K562 (cell line): ENCODE results near the gene TTL. TPM values are rescaled to one million over a fixed set of nuclear protein-coding genes. Genes with fewer than 3 reads are reported as not detected.

ENCODE experiments used
- ATAC-seq: fragments of 200-7000 bp; cut with Tn5 transposase; 3 replicates; pipeline ENCODE4 v1.9.1; 2020; ENCODE audit warnings: moderate library complexity
- BruUV-seq: library from RNA; stranded (reverse); fragments of 400-500 nt; replicated peaks from 2 replicates; lab custom pipeline; 2021; lab: Mats Ljungman, UMichigan
- CTCF ChIA-PET: fragments of 300-600 bp; formaldehyde crosslinking; extraction: SDS; loops from one replicate; lab custom pipeline; 2021; ENCODE audit warnings: low intra/inter-chr PET ratio; lab: Yijun Ruan, JAX
- POLR2A ChIA-PET: fragments of 300-600, 350-650 bp; sonication (Branson Sonifier 250); formaldehyde crosslinking; extraction: SDS; loops from one replicate; lab custom pipeline; 2021; ENCODE audit warnings: antibody characterized with exemption, inconsistent platforms; lab: Yijun Ruan, JAX
- DNase-seq, 4 experiments: peaks; one replicate each; pipeline versions ENCODE4 v3.0.0 to v3.0.0-alpha.2; 2011 to 2018; ENCODE audit warnings: low spot score in 3 of 4, mixed read lengths in 3 of 4; ENCODE audit errors: extremely low read depth in 1 of 4
- FAIRE-seq: peaks from 2 replicates; lab custom pipeline; 2011; peaks lifted over from hg19 to GRCh38; lab: Jason Lieb, UNC
- H2AFZ ChIP-seq: 2 replicates; pipeline ENCODE4 v1.6.0; 2011; ENCODE audit warnings: low read depth, low read length, control low read depth, inconsistent platforms
- H3K27ac ChIP-seq: fragments of 200-600 bp; 3 replicates; pipeline ENCODE4 v1.8.0; 2011; ENCODE audit warnings: low read depth, mild to moderate bottlenecking, control low read depth, inconsistent platforms, low read length, moderate library complexity, mixed read lengths; ENCODE audit errors: extremely low read depth
- H3K27me3 ChIP-seq, 2 experiments: fragments of 300-600 bp in 1 of 2; 2 replicates in 1 of 2; 3 replicates in 1 of 2; pipeline versions ENCODE4 v1.6.0 to v1.8.0; 2011; ENCODE audit warnings: inconsistent platforms in 2 of 2, low read length in 2 of 2, mild to moderate bottlenecking in 1 of 2, mixed read lengths in 1 of 2, moderate library complexity in 1 of 2; ENCODE audit not compliant: control insufficient read depth in 2 of 2, insufficient read depth in 2 of 2
- H3K36me3 ChIP-seq: fragments of 300-600 bp; 3 replicates; pipeline ENCODE4 v1.8.0; 2011; ENCODE audit warnings: mild to moderate bottlenecking, low read length, inconsistent platforms; ENCODE audit not compliant: control insufficient read depth, insufficient read depth
- H3K4me1 ChIP-seq, 2 experiments: fragments of 200-600 bp in 1 of 2; replicated peaks in 1 of 2; 2 replicates in 1 of 2; 3 replicates in 1 of 2; pipeline versions ENCODE4 v1.5.1 to v1.8.0; 2011; ENCODE audit warnings: inconsistent platforms in 2 of 2, low read length in 2 of 2, mild to moderate bottlenecking in 1 of 2, mixed read lengths in 1 of 2, moderate library complexity in 1 of 2; ENCODE audit not compliant: control insufficient read depth in 2 of 2, insufficient read depth in 2 of 2
- H3K4me2 ChIP-seq: 2 replicates; pipeline ENCODE4 v1.6.1; 2011; ENCODE audit warnings: low read length, control low read depth, inconsistent platforms, mixed read lengths; ENCODE audit not compliant: insufficient read depth
- H3K4me3 ChIP-seq: fragments of 200-600 bp; sonication (generic), shearing (Covaris generic); 2 replicates; pipeline ENCODE4 v1.5.1; 2016; ENCODE audit warnings: control low read depth, inconsistent platforms
- H3K79me2 ChIP-seq: fragments of 200-600 bp; 3 replicates; pipeline ENCODE4 v1.8.0; 2011; ENCODE audit warnings: low read length, inconsistent platforms; ENCODE audit not compliant: control insufficient read depth, insufficient read depth
- H3K9ac ChIP-seq, 2 experiments: 2 replicates each; pipeline versions ENCODE4 v1.6.0 to v1.6.1; 2011; ENCODE audit warnings: low read depth in 2 of 2, low read length in 2 of 2, control low read depth in 1 of 2, inconsistent platforms in 1 of 2, mild to moderate bottlenecking in 1 of 2, mixed read lengths in 1 of 2; ENCODE audit not compliant: insufficient read depth in 1 of 2
- H3K9me1 ChIP-seq: one replicate; pipeline ENCODE4 v1.6.0; 2011; ENCODE audit warnings: inconsistent platforms, mild to moderate bottlenecking, low read length, moderate library complexity; ENCODE audit not compliant: control insufficient read depth, insufficient read depth
- H3K9me3 ChIP-seq: replicated peaks from 2 replicates; pipeline ENCODE4 v1.5.1; 2011; ENCODE audit warnings: low read depth, low read length, inconsistent platforms; ENCODE audit not compliant: control insufficient read depth, insufficient read depth
- H4K20me1 ChIP-seq: replicated peaks from 2 replicates; pipeline ENCODE4 v1.6.1; 2011; ENCODE audit warnings: low read length, inconsistent platforms, mixed read lengths; ENCODE audit not compliant: control insufficient read depth, insufficient read depth
- EZH2 ChIP-seq: IDR thresholded peaks from 2 replicates; pipeline ENCODE4 v1.6.1; 2012; ENCODE audit warnings: low read depth, mild to moderate bottlenecking, inconsistent platforms, low read length, borderline replicate concordance
- FOSL1 ChIP-seq: fragments of 200-800 bp; sonication (Bioruptor generic); conservative IDR thresholded peaks from 2 replicates; pipeline ENCODE4 v1.6.1; 2016; ENCODE audit warnings: missing genetic modification characterization, missing compliant biosample characterization
- KLF13 ChIP-seq: fragments of 450-650 bp; IDR thresholded peaks from 2 replicates; pipeline ENCODE4 v1.6.1; 2016; ENCODE audit warnings: missing genetic modification characterization, low read depth, mild to moderate bottlenecking, missing compliant biosample characterization, moderate library complexity, borderline replicate concordance
- POLR2G ChIP-seq: fragments of 200-400 bp; formaldehyde crosslinking; IDR thresholded peaks from 2 replicates; pipeline ENCODE4 v1.6.1; 2017; ENCODE audit warnings: low read depth, mild to moderate bottlenecking, antibody characterized with exemption, low read length, moderate library complexity
- REST ChIP-seq, 2 experiments: fragments of 450-650 bp; formaldehyde crosslinking in 1 of 2; IDR thresholded peaks; 2 replicates each; pipeline versions ENCODE4 v1.4.0 to v1.6.1; 2014 to 2020; ENCODE audit warnings: mild to moderate bottlenecking in 2 of 2, borderline replicate concordance in 1 of 2, low read depth in 1 of 2
- RUNX1 ChIP-seq: sonication (generic); IDR thresholded peaks from 2 replicates; pipeline ENCODE4 v1.6.1; 2016; ENCODE audit warnings: antibody characterized with exemption, low read depth
- XRCC4 ChIP-seq: IDR thresholded peaks from one replicate; pipeline ENCODE4 v1.6.1; 2011; ENCODE audit not compliant: insufficient read depth, insufficient read length; ENCODE audit errors: extremely low read depth
- ZBTB43 ChIP-seq: sonication (generic); formaldehyde crosslinking; IDR thresholded peaks from 2 replicates; pipeline ENCODE4 v1.8.0; 2023; ENCODE audit warnings: mild to moderate bottlenecking, missing genetic modification reagents
- ZNF124 ChIP-seq: sonication (generic); formaldehyde crosslinking; IDR thresholded peaks from 2 replicates; pipeline ENCODE4 v1.8.1; 2022; ENCODE audit warnings: missing genetic modification reagents
- WGBS: fragments of 100-300 bp; shearing (Covaris generic); methylation state at CpG from one replicate; pipeline ENCODE4 v1.1.6; 2016; ENCODE audit warnings: low coverage, mixed read lengths; ENCODE audit not compliant: insufficient coverage; ENCODE audit errors: missing lambda C conversion rate; 5-methylcytosine and 5-hydroxymethylcytosine counted together
- in situ Hi-C: fragments of 300-500 bp; cut with MboI; formaldehyde crosslinking; loops from 4 replicates; pipeline ENCODE4 v1.15.0; 2018; ENCODE audit warnings: inconsistent platforms, mixed read lengths
- intact Hi-C: fragments of 100-400 bp; cut with micrococcal nuclease; formaldehyde crosslinking; loops from 2 replicates; pipeline ENCODE4 v1.14.2; 2022
- polyA plus RNA-seq, 8 experiments: library from polyadenylated mRNA; depleted of rRNA in 4 of 8; stranded (reverse) in 5 of 8; unstranded in 3 of 8; fragments of >200 nt; fragmentation: Nextera tagmentation in 2 of 8; fragmentation: Illumina TruSeq in 1 of 8; extraction: Ambion mirVana in 2 of 8; extraction: Trizol in 1 of 8; gene quantifications; 2 replicates each; pipeline versions ENCODE4 v1.2.1 to v1.2.3, GENCODE V29; 2011 to 2014; ENCODE audit warnings: inconsistent platforms in 1 of 8, missing spikeins in 1 of 8
- total RNA-seq, 7 experiments: library from RNA; depleted of rRNA in 6 of 7; stranded (reverse); fragments of >200 nt in 6 of 7; fragmentation: Illumina TruSeq in 2 of 7; extraction: Trizol in 2 of 7; gene quantifications; 2 replicates each; pipeline versions ENCODE4 v1.2.1 to v1.2.3, GENCODE V29; 2011 to 2021; ENCODE audit warnings: low replicate concordance in 1 of 7

TTL gene
- total and polyA plus RNA-seq, 9 of the 15 experiments (the other 6 are each of a cell fraction or from before 2014, with no cell fraction given) = 9.4 to 54.4 (median 34.9) TPM

GRCh38 chr2:112542123-112542983 is 60.4 kb downstream of the TTL start, which contains the start of gene POLR1B:
Gene POLR1B (plus strand): TSS chr2:112542465. CDS start chr2:112542495, 30 bp downstream.
- H3K36me3 ChIP-seq = peaks cover 27% of the 10 kb centered on the region
- FAIRE-seq (peak; percentile 89), DNase-seq (peak; percentile 80 to 92 (median 84)), ATAC-seq (peak; percentile 93)
- H3K4me2 ChIP-seq = peak within 1 kb of the TSS; percentile 95
- ChIA-PET CTCF (interaction anchor here (0.6 kb wide), 1 partner anchor 40 kb away, joined by 3 read pairs; no protein-coding TSS in a partner anchor), POLR2A (no interaction called here)
- in situ Hi-C loops (no loop called here), intact Hi-C loops (loop anchor here (2.0 to 5.0 kb wide), 2 partner anchors 40 to 62 kb away; partner anchors contain the start of gene CHCHD5)
- peak within 1 kb of the TSS; percentile 100 for H2AFZ ChIP-seq
- peak within 1 kb of the TSS; percentile 85 to 96 for H3K9ac ChIP-seq
- H3K4me3 ChIP-seq = peak within 1 kb of the TSS; percentile 77
- no peaks in the 10 kb centered on the region for H3K9me1 ChIP-seq
- peaks cover 5 to 15% of the 10 kb centered on the region in 2 experiments; a peak in 4 of 5 replicates for H3K4me1 ChIP-seq
- peak within 1 kb of the TSS; percentile 91 for H3K27ac ChIP-seq
- H3K9me3 ChIP-seq = no peaks in the 10 kb centered on the region
- no peaks in the 10 kb centered on the region for H3K27me3 ChIP-seq
- H4K20me1 ChIP-seq = no peaks in the 10 kb centered on the region; the same call in 1 of the 2 replicates
- under 1% methylated on average over 66 of the region's 67 CpGs for WGBS
- BruUV-seq = no TSS peak
- peaks cover 55% of the 10 kb centered on the region for H3K79me2 ChIP-seq
- peak; percentile 92 for TF ChIP-seq POLR2G
- TF ChIP-seq REST (IDR thresholded peaks at IDR 0.05; ENCODE audit: borderline replicate concordance) = peak; percentile 38; the same call in 1 of the 2 replicates
- TF ChIP-seq REST (CRISPR knock-in tag; IDR thresholded peaks at IDR 0.05; ENCODE audit: low read depth) = no peak
- TF ChIP-seq FOSL1 (tag) = no peak
- TF ChIP-seq XRCC4 = no peak
- no peak for TF ChIP-seq RUNX1
- 0 out of 2 replicates have a peak, but pooled peaks have one; percentile 19 for TF ChIP-seq ZNF124
- TF ChIP-seq EZH2 = no peak
- no peak for TF ChIP-seq KLF13 (tag)
- no peak for TF ChIP-seq ZBTB43 (CRISPR knock-in tag)
